NT2/D1 (cell line): ENCODE results near the gene ZNF503.
"Not testable (repeated sequence)": the region's sequence is repeated elsewhere in the genome, so short reads cannot be mapped to it uniquely, and the experiment has no call there.

Source experiments
- DNase-seq: peaks from one replicate; pipeline ENCODE4 v3.0.0-alpha.2; 2011; ENCODE audit warnings: low read depth, low spot score
- H3K27me3 ChIP-seq: 2 replicates; pipeline ENCODE4 v1.6.0; 2011; ENCODE audit warnings: mild to moderate bottlenecking; ENCODE audit not compliant: insufficient read length, insufficient read depth
- H3K36me3 ChIP-seq: 2 replicates; pipeline ENCODE4 v1.6.1; 2011; ENCODE audit warnings: mild to moderate bottlenecking, low read length, mixed read lengths; ENCODE audit not compliant: insufficient read depth, insufficient read length
- H3K4me1 ChIP-seq: 2 replicates; pipeline ENCODE4 v1.5.1; 2011; ENCODE audit not compliant: insufficient read depth, insufficient read length
- H3K4me3 ChIP-seq: 2 replicates; pipeline ENCODE4 v1.5.1; 2011; ENCODE audit warnings: low read depth; ENCODE audit not compliant: insufficient read length
- H3K9ac ChIP-seq: 2 replicates; pipeline ENCODE4 v1.6.0; 2011; ENCODE audit warnings: low read depth; ENCODE audit not compliant: insufficient read length
- H3K9me3 ChIP-seq: 2 replicates; pipeline ENCODE4 v1.5.1; 2011; ENCODE audit warnings: mild to moderate bottlenecking, low read length; ENCODE audit not compliant: insufficient read depth
- SUZ12 ChIP-seq: IDR thresholded peaks from 2 replicates; pipeline ENCODE4 v1.6.1; 2011; ENCODE audit not compliant: insufficient read length, insufficient read depth; ENCODE audit errors: extremely low read depth
- YY1 ChIP-seq: IDR thresholded peaks from 2 replicates; pipeline ENCODE4 v1.6.1; 2011; ENCODE audit not compliant: insufficient read length, insufficient read depth
- ZNF274 ChIP-seq: IDR thresholded peaks from 2 replicates; pipeline ENCODE4 v1.6.1; 2011; ENCODE audit warnings: mild to moderate bottlenecking, low read depth, low read length

Gene ZNF503

DNA sequence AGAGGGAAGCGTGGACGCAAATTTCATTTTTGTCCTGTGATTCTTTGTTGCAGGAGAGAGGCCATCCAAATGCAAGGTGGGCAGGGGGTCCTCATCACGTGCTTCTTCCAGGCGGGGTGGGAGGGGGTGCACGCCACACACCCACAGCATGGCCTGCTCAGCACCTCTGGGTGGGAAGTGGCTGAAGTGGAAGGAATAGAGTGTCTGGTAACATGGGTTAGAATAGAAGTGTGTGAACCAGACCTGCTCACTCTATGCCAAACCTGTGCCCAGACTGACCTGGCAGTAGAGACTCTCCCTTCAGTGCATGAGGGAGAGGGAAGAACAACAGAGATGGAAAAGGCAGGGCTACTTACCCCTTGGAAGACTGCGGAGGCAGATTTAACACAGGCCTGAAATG lies 21.7 kb downstream of the ZNF503 start:
- no peak overlapping the region for H3K4me3 ChIP-seq
- no peaks in the 10 kb centered on the region for H3K9me3 ChIP-seq
- H3K9ac ChIP-seq, result no peak overlapping the region
- H3K4me1 ChIP-seq, result no peaks in the 10 kb centered on the region
- H3K27me3 ChIP-seq, result no peaks in the 10 kb centered on the region
- H3K36me3 ChIP-seq, result no peaks in the 10 kb centered on the region
- TF ChIP-seq SUZ12 (no peak), YY1 (no peak), ZNF274 (no peak)
- no peak for DNase-seq

DNA sequence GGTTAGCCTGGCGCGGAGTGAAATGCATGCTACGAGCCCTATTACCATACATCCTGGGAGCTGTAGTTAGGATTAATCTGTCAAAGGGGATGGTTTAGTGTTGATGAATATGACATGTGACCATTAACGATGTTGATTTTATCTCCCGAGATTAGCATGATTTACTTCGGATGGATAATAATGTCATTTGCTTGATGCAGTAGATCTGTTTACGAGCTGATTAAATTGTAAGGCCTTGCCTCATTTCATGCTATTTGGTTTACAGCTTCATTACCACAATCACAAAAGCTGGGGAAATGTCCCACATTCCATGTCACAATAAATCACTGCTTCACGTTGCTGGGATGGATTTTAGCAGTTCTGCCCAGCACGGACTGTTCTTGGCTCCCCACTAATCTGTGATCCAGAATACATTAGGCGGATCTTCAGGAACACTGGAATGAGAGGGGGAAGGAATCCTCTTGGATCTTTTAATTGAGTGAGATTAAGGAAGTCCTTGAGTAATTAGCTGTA lies 22.3 kb downstream of the ZNF503 start:
- H3K4me3 ChIP-seq, result no peak overlapping the region
- no peaks in the 10 kb centered on the region for H3K36me3 ChIP-seq
- no peaks in the 10 kb centered on the region for H3K27me3 ChIP-seq
- no peaks in the 10 kb centered on the region for H3K9me3 ChIP-seq
- TF ChIP-seq YY1 (no peak), ZNF274 (no peak), SUZ12 (no peak)
- no peaks in the 10 kb centered on the region for H3K4me1 ChIP-seq
- DNase-seq, result no peak
- no peak overlapping the region for H3K9ac ChIP-seq

DNA sequence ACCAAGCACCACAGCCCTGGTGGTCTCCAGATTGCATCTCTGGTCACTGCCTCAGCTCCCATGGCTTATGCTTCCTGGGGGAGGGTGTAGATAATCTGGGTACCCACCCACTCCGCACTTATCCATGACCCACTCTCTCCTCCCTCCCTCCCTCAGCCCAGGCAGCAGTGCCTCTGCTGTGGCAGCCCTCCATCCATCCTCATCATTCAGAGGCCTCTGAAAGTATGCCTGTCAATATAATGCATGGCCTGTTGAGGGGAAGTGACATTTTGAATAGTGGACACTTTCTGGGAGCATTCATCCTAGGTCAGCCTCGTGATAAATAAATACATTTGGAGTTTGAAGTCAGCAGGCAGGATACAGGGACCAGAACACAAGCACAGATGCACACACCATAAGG lies 23.2 kb downstream of the ZNF503 start:
- H3K4me3 ChIP-seq, result no peak overlapping the region
- H3K9ac ChIP-seq, result no peak overlapping the region
- DNase-seq, result no peak
- TF ChIP-seq SUZ12, result no peak
- TF ChIP-seq ZNF274, result no peak
- TF ChIP-seq YY1, result no peak
- no peaks in the 10 kb centered on the region for H3K36me3 ChIP-seq
- H3K27me3 ChIP-seq, result no peaks in the 10 kb centered on the region
- H3K4me1 ChIP-seq, result no peaks in the 10 kb centered on the region
- H3K9me3 ChIP-seq, result no peaks in the 10 kb centered on the region

DNA sequence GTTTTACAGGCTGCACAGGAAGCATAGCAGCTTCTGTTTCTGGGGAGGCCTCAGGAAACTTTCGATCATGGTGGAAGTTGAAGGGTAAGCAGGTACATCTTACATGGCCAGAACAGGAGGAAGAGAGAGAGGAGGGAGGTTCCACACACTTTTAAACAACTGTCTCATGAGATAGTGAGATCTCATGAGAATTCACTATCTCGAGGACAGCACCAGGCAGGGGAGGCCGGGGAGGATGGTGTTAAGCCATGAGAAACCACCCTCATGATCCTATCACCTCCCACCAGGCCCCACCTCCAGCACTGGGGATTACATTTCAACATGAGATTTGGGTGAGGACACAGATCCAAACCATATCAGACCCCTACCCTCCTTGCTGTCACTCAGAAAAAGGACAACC lies 23.7 kb downstream of the ZNF503 start:
- Histone ChIP-seq H3K4me3 (no peak overlapping the region), H3K36me3 (no peaks in the 10 kb centered on the region), H3K9ac (no peak overlapping the region), H3K4me1 (no peaks in the 10 kb centered on the region), H3K9me3 (no peaks in the 10 kb centered on the region), H3K27me3 (no peaks in the 10 kb centered on the region)
- no peak for TF ChIP-seq ZNF274
- TF ChIP-seq SUZ12, result no peak
- no peak for TF ChIP-seq YY1
- DNase-seq, result no peak

DNA sequence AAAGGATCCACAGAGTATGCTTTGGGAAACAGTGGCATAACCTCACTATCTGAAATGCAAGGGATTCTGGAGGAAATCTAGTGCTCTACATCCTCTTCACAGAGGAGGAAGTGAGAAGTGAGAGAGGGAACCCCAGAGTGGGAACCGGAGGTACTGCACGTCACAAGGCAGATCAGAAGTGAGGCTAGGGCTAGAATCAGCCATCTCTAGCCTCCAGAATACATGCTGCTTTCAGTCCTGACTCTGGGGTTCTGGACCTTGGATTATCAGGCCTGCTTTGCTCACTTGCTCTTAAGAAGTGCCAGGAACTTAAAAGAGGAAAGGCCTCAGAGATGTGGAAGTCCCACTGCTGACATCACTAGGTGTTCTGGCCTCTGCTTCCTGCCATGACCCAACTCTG lies 25.7 kb downstream of the ZNF503 start:
- H3K36me3 ChIP-seq, result no peaks in the 10 kb centered on the region
- H3K4me1 ChIP-seq, result no peaks in the 10 kb centered on the region
- H3K9me3 ChIP-seq, result no peaks in the 10 kb centered on the region
- H3K4me3 ChIP-seq, result no peak overlapping the region
- H3K27me3 ChIP-seq, result no peaks in the 10 kb centered on the region
- no peak overlapping the region for H3K9ac ChIP-seq
- TF ChIP-seq YY1 (no peak), ZNF274 (no peak), SUZ12 (no peak)
- DNase-seq, result no peak

DNA sequence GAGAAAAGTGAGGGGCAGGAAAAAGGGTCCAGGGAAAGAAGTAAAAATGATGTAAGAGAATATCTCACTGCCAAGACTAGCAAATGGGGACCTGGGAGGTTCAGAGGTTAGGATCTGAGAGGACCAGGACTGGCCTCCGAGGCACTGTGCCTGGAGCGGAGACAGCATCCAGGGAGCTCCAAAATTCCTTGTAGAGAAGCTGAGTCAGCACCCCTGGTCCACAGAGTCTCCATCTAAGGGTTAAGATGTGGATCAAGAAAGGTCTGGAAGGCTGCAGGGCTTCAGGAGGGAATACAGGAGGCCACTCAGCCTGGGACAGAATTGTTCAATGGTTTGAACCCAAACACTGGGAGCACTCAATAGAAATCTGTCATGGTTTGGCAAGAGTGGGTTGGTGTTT lies 30.6 kb downstream of the ZNF503 start:
- H3K4me1 ChIP-seq, result no peaks in the 10 kb centered on the region
- H3K9me3 ChIP-seq, result no peaks in the 10 kb centered on the region
- TF ChIP-seq YY1 (no peak), ZNF274 (no peak), SUZ12 (no peak)
- H3K27me3 ChIP-seq, result no peaks in the 10 kb centered on the region
- H3K9ac ChIP-seq, result no peak overlapping the region
- no peak overlapping the region for H3K4me3 ChIP-seq
- no peaks in the 10 kb centered on the region for H3K36me3 ChIP-seq
- no peak for DNase-seq

DNA sequence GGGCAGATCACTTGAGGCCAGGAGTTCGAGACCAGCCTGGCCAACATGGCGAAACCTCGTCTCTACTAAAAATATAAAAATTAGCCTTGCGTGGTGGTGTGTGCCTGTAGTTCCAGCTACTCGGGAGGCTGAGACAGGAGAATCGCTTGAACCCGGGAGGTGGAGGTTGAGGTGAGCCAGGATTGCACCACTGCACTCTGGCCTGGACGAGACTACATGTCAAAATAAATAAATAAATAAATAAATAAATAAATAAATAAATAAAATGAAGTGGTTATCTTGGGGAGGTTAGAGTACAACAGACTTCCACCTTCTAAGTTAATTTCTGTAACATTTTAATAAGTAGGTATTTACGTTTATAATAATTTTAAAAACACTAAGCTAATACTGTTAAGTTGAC lies 31.7 kb downstream of the ZNF503 start:
- H3K36me3 ChIP-seq, H3K9me3 ChIP-seq, H3K4me1 ChIP-seq, H3K4me3 ChIP-seq, H3K9ac ChIP-seq, H3K27me3 ChIP-seq, DNase-seq: not testable (repeated sequence)

DNA sequence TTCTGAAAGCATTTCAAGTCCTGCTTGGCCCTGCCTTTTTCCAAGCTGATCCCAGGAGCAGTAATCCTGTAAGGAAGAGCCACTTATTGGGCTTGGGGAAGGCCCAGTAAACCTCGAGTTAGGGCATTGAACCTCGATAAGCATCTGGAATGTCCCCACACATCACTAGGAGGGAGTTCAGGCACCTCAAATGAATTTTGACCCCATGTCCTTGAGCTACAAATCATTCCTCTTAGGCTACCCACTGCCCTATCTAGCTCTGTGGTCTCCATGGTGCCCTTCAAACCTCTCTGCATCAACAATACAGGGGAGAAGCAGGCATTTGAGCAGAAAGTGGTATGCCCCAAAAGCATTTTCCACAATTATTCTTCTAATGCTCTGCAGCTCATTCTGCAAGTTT lies 33.7 kb downstream of the ZNF503 start:
- Histone ChIP-seq H3K4me1 (no peaks in the 10 kb centered on the region), H3K27me3 (no peaks in the 10 kb centered on the region), H3K36me3 (no peaks in the 10 kb centered on the region), H3K9me3 (no peaks in the 10 kb centered on the region), H3K4me3 (no peak overlapping the region), H3K9ac (no peak overlapping the region)
- no peak for DNase-seq
- TF ChIP-seq YY1 (no peak), SUZ12 (no peak), ZNF274 (no peak)
